Common myeloid progenitor, CD34-positive (primary cell): ENCODE results near the gene IGSF6.

Experiments used
- CTCF ChIA-PET: fragments of 350-600 bp; sonication (Branson Sonifier 250); formaldehyde crosslinking; loops from one replicate; lab custom pipeline; 2021; ENCODE audit warnings: antibody characterized with exemption; lab: Charles Lee
- POLR2A ChIA-PET: fragments of 350-600 bp; sonication (Branson Sonifier 250); formaldehyde crosslinking; loops from one replicate; lab custom pipeline; 2021; ENCODE audit warnings: antibody characterized with exemption; lab: Charles Lee
- DNase-seq, 3 donors: peaks; one replicate each; pipeline versions ENCODE4 v3.0.0 to v3.0.0-alpha.2; 2013
- H3K27ac ChIP-seq, 2 experiments: 1 replicate in 1 of 2; 2 replicates in 1 of 2; pipeline ENCODE4 v1.7.0; 2013; ENCODE audit warnings: inconsistent platforms in 2 of 2, low read length in 2 of 2, mild to moderate bottlenecking in 2 of 2, low read depth in 1 of 2, moderate library complexity in 1 of 2; ENCODE audit not compliant: severe bottlenecking in 2 of 2, insufficient read depth in 1 of 2, poor library complexity in 1 of 2
- H3K27me3 ChIP-seq, 5 experiments: replicated peaks in 2 of 5; 1 replicate in 3 of 5; 2 replicates in 2 of 5; pipeline versions ENCODE4 v1.6.1 to v1.7.0; 2013; ENCODE audit warnings: low read length in 4 of 5, mild to moderate bottlenecking in 2 of 5, moderate library complexity in 2 of 5, inconsistent platforms in 1 of 5; ENCODE audit not compliant: insufficient read depth in 5 of 5, control insufficient read depth in 4 of 5
- H3K36me3 ChIP-seq, 4 experiments: 1 replicate in 2 of 4; 2 replicates in 2 of 4; pipeline versions ENCODE4 v1.6.1 to v1.7.0; 2013; ENCODE audit warnings: low read length in 3 of 4, control low read depth in 1 of 4, mild to moderate bottlenecking in 1 of 4; ENCODE audit not compliant: control insufficient read depth in 4 of 4, insufficient read depth in 4 of 4
- H3K4me1 ChIP-seq, 4 experiments: 1 replicate in 3 of 4; 2 replicates in 1 of 4; pipeline versions ENCODE4 v1.6.1 to v1.7.1; 2013; ENCODE audit warnings: low read length in 3 of 4, mild to moderate bottlenecking in 3 of 4, control low read depth in 1 of 4, inconsistent platforms in 1 of 4, moderate library complexity in 1 of 4; ENCODE audit not compliant: control insufficient read depth in 4 of 4, insufficient read depth in 4 of 4; ENCODE audit errors: control extremely low read depth in 1 of 4
- H3K4me3 ChIP-seq, 7 experiments: 1 replicate in 4 of 7; 2 replicates in 3 of 7; pipeline versions ENCODE4 v1.5.1 to v1.7.0; 2013; ENCODE audit warnings: mild to moderate bottlenecking in 7 of 7, low read length in 6 of 7, moderate library complexity in 6 of 7, inconsistent platforms in 2 of 7, low read depth in 2 of 7, control low read depth in 1 of 7; ENCODE audit not compliant: insufficient read depth in 4 of 7, control insufficient read depth in 1 of 7; ENCODE audit errors: extremely low read depth in 1 of 7
- H3K9me3 ChIP-seq, 5 experiments: 1 replicate in 4 of 5; 2 replicates in 1 of 5; pipeline versions ENCODE4 v1.6.1 to v1.7.1; 2013; ENCODE audit warnings: low read length in 4 of 5, mild to moderate bottlenecking in 2 of 5, inconsistent platforms in 1 of 5, low read depth in 1 of 5, moderate library complexity in 1 of 5; ENCODE audit not compliant: control insufficient read depth in 4 of 5, insufficient read depth in 2 of 5; ENCODE audit errors: control extremely low read depth in 1 of 5
- WGBS: methylation state at CpG from one replicate; pipeline ENCODE4 v1.1.5; 2013; ENCODE audit not compliant: insufficient coverage; 5-methylcytosine and 5-hydroxymethylcytosine counted together

The IGSF6 gene

DNA sequence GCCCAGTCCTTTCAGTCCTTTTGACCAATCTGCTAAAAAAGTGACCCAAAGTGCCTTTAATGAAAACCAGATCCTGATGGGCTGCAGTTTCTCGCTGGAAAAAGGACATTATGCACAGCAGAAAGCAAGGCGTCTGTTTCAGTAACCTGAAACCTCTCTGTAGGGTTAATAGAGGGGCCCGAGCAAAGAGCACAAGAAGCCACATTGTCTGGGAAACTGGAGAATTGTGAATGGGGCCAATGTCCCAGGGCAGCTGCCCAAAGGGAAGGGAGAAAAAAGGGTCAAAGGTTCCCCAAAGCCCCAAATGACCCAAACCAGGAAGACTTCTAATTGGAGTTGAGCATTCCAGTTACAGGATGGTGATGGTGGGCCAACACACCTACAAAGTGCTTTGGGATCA, 14.4 kb upstream of the IGSF6 start:
- no peak for DNase-seq
- H3K27me3 ChIP-seq = peaks cover 0 to 10% (median 0%) of the 10 kb centered on the region in 5 experiments
- no peak overlapping the region for H3K27ac ChIP-seq
- no peak overlapping the region for H3K4me3 ChIP-seq
- CTCF ChIA-PET = interaction anchor here (2.2 kb wide), 1 partner anchor 9 kb away, joined by 7 read pairs; no protein-coding TSS in a partner anchor
- no peaks in the 10 kb centered on the region for H3K9me3 ChIP-seq
- 97% methylated on average over 3 of the region's 3 CpGs for WGBS
- peaks cover 0 to 6% (median 4%) of the 10 kb centered on the region in 4 experiments for H3K4me1 ChIP-seq
- H3K36me3 ChIP-seq = no peaks in the 10 kb centered on the region
- POLR2A ChIA-PET = no interaction called here

GRCh38 chr16:21664801-21665492, 12.5 kb upstream of the IGSF6 start:
- H3K36me3 ChIP-seq = no peaks in the 10 kb centered on the region
- H3K9me3 ChIP-seq = no peaks in the 10 kb centered on the region
- DNase-seq = no peak
- H3K27me3 ChIP-seq = peaks cover 0 to 8% (median 0%) of the 10 kb centered on the region in 5 experiments
- WGBS = 100% methylated on average over 3 of the region's 10 CpGs
- peaks cover 0 to 14% (median 5%) of the 10 kb centered on the region in 4 experiments for H3K4me1 ChIP-seq
- H3K4me3 ChIP-seq = no peak overlapping the region
- ChIA-PET POLR2A (interaction anchor here (0.6 kb wide), 1 partner anchor 23 kb away, joined by 5 read pairs; no protein-coding TSS in a partner anchor), CTCF (interaction anchor here (0.5 to 1.0 kb wide), 2 partner anchors 33 to 59 kb away, joined by 3 to 4 read pairs; no protein-coding TSS in a partner anchor)
- no peak overlapping the region for H3K27ac ChIP-seq

- 2% methylated on average over 28 of the region's 45 CpGs for WGBS
- peaks cover 0 to 16% (median 5%) of the 10 kb centered on the region in 4 experiments for H3K4me1 ChIP-seq
- DNase-seq = peak; percentile 29 to 70 (median 58)
- H3K27me3 ChIP-seq = peaks cover 0 to 8% (median 0%) of the 10 kb centered on the region in 5 experiments
- H3K9me3 ChIP-seq = no peaks in the 10 kb centered on the region
- POLR2A ChIA-PET = no interaction called here
- peak within 1 kb of the TSS in 6 of 7 experiments; percentile 34 to 72 (median 56) for H3K4me3 ChIP-seq
- H3K27ac ChIP-seq = no peak within 1 kb of the TSS
- no peaks in the 10 kb centered on the region for H3K36me3 ChIP-seq
- CTCF ChIA-PET = no interaction called here
Observed at GRCh38 chr16:21663889-21664647, 11.7 kb upstream of the IGSF6 start, which contains the start of gene OTOA. Gene OTOA (plus strand): TSS chr16:21663968. CDS start chr16:21678515, 14,547 bp downstream.

- no peaks in the 10 kb centered on the region for H3K9me3 ChIP-seq
- ChIA-PET POLR2A (interaction anchor here (0.5 kb wide), 1 partner anchor 300 kb away, joined by 4 read pairs; no protein-coding TSS in a partner anchor), CTCF (interaction anchor here (1.6 kb wide), 1 partner anchor 49 kb away, joined by 7 read pairs; no protein-coding TSS in a partner anchor)
- no CpG with 5 or more reads among the region's 4 CpGs for WGBS
- H3K27me3 ChIP-seq = peaks cover 0 to 2% (median 0%) of the 10 kb centered on the region in 5 experiments
- no peak overlapping the region for H3K27ac ChIP-seq
- DNase-seq = no peak
- H3K36me3 ChIP-seq = peaks cover 2 to 10% (median 8%) of the 10 kb centered on the region in 4 experiments
- H3K4me3 ChIP-seq = no peak overlapping the region
- H3K4me1 ChIP-seq = peaks cover 8 to 53% (median 15%) of the 10 kb centered on the region in 4 experiments
Observed at GRCh38 chr16:21659124-21659523, 6.7 kb upstream of the IGSF6 start.

- WGBS = 0% methylated on average over 2 of the region's 4 CpGs
- CTCF ChIA-PET = interaction anchor here (0.6 to 3.9 kb wide), 20 partner anchors 9 to 333 kb away, joined by 3 to 25 read pairs (median 3); no protein-coding TSS in a partner anchor
- peaks cover 2 to 15% (median 9%) of the 10 kb centered on the region in 4 experiments for H3K36me3 ChIP-seq
- DNase-seq = peak; percentile 64 to 79 (median 78)
- peaks cover 7 to 67% (median 14%) of the 10 kb centered on the region in 4 experiments for H3K4me1 ChIP-seq
- POLR2A ChIA-PET = interaction anchor here (0.6 kb wide), 1 partner anchor 137 kb away, joined by 4 read pairs; no protein-coding TSS in a partner anchor
- H3K27me3 ChIP-seq = no peaks in the 10 kb centered on the region
- H3K4me3 ChIP-seq = peak overlapping the region in 2 of 7 experiments; percentile 30 to 58
- H3K27ac ChIP-seq = peak overlapping the region in 1 of 2 experiments; percentile 58
- no peaks in the 10 kb centered on the region for H3K9me3 ChIP-seq
Observed at GRCh38 chr16:21656795-21657768, 4.7 kb upstream of the IGSF6 start.

DNA sequence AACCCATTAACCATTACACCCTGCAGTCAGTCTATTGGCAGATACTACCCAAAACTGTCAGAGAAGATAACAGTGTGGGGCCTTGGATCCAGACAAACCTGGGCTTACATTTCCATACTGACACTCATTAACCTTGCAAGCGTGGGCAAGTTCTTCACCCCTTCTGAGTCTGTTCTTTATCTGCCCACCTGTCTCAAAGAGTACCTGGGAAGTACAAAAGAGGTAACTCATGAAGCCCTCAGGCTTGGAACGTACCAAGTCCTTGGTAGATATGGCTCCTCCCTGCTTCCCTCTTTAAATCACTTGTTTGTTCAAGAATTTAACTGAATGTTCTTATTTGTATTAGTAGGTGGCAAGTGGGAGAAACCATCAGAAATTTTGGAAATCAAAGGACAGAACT, 2.5 kb upstream of the IGSF6 start:
- Histone ChIP-seq H3K27ac (no peak overlapping the region), H3K4me3 (no peak overlapping the region), H3K9me3 (no peaks in the 10 kb centered on the region), H3K27me3 (no peaks in the 10 kb centered on the region), H3K36me3 (peaks cover 2 to 15% (median 9%) of the 10 kb centered on the region in 4 experiments), H3K4me1 (peaks cover 8 to 78% (median 21%) of the 10 kb centered on the region in 4 experiments)
- ChIA-PET CTCF (interaction anchor here (1.8 to 3.9 kb wide), 2 partner anchors 9 to 13 kb away, joined by 4 to 25 read pairs; no protein-coding TSS in a partner anchor), POLR2A (no interaction called here)
- no peak for DNase-seq
- 100% methylated on average over 1 of the region's 2 CpGs for WGBS
